GM10266 (cell line): ENCODE results near the gene SHB.
"Not testable (repeated sequence)": the region's sequence is repeated elsewhere in the genome, so short reads cannot be mapped to it uniquely, and the experiment has no call there.

Experiments used
- DNase-seq: peaks from one replicate; pipeline ENCODE4 v3.0.0; 2012; ENCODE audit errors: extremely low spot score
- TF ChIP-seq, protein P1 (sequence below): IDR thresholded peaks from 2 replicates; pipeline ENCODE4 v1.5.1; 2012; ENCODE audit warnings: mild to moderate bottlenecking, low read depth; ENCODE audit not compliant: control insufficient read depth, insufficient read depth; ENCODE audit errors: missing control alignments

Gene SHB

GRCh38 chr9:37892063-37892462 is 177.0 kb downstream of the SHB start:
- no peak for DNase-seq
- TF ChIP-seq, protein P1, sequence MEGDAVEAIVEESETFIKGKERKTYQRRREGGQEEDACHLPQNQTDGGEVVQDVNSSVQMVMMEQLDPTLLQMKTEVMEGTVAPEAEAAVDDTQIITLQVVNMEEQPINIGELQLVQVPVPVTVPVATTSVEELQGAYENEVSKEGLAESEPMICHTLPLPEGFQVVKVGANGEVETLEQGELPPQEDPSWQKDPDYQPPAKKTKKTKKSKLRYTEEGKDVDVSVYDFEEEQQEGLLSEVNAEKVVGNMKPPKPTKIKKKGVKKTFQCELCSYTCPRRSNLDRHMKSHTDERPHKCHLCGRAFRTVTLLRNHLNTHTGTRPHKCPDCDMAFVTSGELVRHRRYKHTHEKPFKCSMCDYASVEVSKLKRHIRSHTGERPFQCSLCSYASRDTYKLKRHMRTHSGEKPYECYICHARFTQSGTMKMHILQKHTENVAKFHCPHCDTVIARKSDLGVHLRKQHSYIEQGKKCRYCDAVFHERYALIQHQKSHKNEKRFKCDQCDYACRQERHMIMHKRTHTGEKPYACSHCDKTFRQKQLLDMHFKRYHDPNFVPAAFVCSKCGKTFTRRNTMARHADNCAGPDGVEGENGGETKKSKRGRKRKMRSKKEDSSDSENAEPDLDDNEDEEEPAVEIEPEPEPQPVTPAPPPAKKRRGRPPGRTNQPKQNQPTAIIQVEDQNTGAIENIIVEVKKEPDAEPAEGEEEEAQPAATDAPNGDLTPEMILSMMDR = no peak

- DNase-seq = not testable (repeated sequence)
Measured at GRCh38 chr9:37891042-37891441, 178.0 kb downstream of the SHB start.

GRCh38 chr9:37889536-37889935 is 179.5 kb downstream of the SHB start:
- TF ChIP-seq, protein P1 = no peak
- no peak for DNase-seq

- DNase-seq = not testable (repeated sequence)
Measured at GRCh38 chr9:37887977-37888583, 180.9 kb downstream of the SHB start.

DNA sequence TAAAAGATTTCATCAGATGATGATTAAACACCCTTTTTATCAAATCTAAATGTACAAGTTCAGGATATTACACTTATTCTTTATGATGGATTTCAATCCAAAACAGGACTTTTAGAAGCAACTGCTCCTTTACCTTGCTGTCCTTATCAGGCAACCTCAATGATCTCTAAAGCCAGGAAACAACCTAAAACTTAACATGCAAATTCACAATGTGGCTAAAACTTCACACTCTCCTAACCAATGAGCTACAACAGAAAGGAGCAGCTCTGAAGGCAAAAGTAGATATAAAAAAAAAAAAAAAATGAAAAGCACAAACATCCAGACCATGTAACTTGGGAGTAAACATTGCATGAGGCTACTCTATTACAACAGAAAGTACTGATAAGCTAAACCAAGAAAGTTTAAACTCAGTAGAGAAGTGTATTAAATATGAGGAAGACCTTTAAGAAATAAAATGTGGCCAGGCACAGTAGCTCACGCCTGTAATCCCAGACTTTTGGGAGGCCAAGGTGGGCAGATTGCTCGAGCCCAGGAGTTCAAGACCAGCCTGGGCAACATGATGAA is 188.0 kb downstream of the SHB start:
- TF ChIP-seq, protein P1 = no peak
- DNase-seq = no peak

DNA sequence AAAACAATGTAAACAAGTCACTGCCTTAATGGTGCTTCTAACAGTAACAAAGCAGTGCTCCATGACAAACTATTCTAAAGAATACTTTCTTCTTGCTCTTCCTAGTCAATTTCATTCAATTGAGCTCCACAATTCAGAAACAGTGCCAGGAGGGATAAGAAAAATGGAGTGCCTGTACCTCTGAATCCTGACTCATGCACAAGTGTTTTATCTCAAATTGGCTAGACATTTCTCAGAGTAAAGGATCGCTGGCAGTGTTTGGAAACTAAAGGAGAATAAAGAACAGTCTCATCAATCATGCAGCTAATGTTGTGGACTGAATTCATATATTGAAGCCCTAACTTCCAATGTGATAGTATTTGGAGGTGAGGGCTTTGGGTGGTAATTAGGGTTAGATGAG is 192.7 kb downstream of the SHB start:
- DNase-seq = no peak
- TF ChIP-seq, protein P1 = no peak

- TF ChIP-seq, protein P1 = no peak
- DNase-seq = no peak
Measured at GRCh38 chr9:37873955-37874354, 195.1 kb downstream of the SHB start.

DNA sequence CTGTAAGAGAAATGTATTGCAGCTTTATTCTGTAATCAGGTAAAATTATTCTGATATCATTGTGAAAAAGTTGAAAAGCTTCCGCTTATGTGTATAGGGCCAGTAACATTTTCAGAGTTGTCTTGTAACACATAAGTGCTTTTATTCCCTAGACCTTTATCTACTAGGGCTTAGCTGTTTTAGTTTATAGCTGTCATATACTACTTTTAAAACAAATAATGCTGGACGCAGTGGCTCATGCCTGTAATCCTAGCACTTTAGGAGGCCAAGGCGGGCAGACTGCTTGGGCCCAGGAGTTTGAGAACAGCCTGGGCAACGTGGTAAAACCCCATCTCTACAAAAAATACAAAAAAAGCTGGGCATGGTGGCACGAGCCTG is 198.2 kb downstream of the SHB start:
- DNase-seq = no peak

More for the DNA sequence above, 198.2 kb downstream of the SHB start:
- TF ChIP-seq, protein P1 = no peak
